Urothelium cell line (cell line): ENCODE results near the gene PDGFRA.

Source experiments
- DNase-seq: peaks from one replicate; pipeline ENCODE4 v3.0.0; 2011; ENCODE audit warnings: low spot score, mixed read lengths
- FAIRE-seq: peaks from 2 replicates; lab custom pipeline; 2011; peaks lifted over from hg19 to GRCh38; lab: Jason Lieb, UNC

PDGFRA gene

GRCh38 chr4:54228961-54229501 is at the start of gene PDGFRA:
Gene PDGFRA, plus strand, starts transcription at chr4:54229293. Its CDS starts 29,476 bp downstream, at chr4:54258769.
- DNase-seq (peak; percentile 46), FAIRE-seq (no peak)

GRCh38 chr4:54184581-54184980 is 44.5 kb upstream of the PDGFRA start:
- no peak for DNase-seq
- FAIRE-seq: no peak

DNA sequence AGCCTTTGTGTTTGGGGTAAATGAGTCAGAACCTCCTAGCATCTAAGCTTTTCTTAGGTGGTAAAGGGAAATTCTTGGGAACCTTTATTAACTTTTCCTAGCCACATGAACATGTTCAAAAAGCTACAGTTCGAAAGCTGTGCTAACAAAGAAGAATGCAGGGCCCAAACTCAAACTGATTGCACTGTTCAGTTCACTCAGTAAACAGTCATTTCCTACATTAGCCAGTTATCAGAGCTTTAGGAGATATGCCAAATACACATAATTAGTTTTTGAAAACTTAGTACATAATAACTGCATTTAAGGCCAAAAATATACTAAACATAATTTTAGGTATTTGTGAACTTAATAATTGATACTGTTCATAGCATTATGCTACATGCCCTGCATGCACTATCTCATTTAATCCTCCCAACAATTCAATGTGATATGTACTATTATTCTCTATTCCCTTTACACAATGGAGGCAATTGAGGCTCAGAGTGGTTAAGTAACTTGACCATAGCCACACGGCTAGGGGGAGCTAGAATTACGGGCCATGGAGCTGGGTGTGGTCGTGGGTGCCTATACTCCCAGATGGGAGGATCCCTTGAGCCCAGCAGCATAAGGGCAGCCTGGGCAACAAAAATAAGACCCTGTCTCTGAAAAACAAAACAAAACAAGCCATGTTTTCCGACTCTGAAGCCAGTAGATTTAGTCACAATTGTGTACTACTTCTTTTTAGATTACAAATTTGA is 43.9 kb upstream of the PDGFRA start:
- DNase-seq (no peak), FAIRE-seq (no peak)

- no peak for DNase-seq
- no peak for FAIRE-seq
Measured at GRCh38 chr4:54185866-54186265, 43.2 kb upstream of the PDGFRA start.

DNA sequence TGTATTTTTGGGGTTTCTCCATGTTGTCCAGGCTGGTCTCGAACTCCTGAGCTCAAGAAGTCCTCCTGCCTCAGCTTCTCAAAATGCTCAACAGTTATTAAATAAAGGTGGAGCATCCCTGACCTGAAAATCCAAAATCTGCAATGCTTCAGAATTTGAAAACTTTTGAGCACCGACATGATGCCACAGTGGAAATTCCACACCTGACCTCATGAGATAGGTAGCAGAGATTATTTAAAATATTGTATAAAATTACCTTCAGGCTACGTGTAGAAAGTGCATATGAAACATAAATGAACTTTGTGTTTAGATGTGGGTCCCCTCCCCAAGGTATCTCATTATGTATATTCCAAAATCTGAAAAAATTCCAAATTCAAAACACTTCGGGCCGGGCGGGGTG is 42.7 kb upstream of the PDGFRA start:
- FAIRE-seq: no peak
- no peak for DNase-seq

GRCh38 chr4:54187148-54187547 is 41.9 kb upstream of the PDGFRA start:
- no peak for FAIRE-seq
- no peak for DNase-seq

- DNase-seq: no peak
- FAIRE-seq: no peak
Measured at GRCh38 chr4:54189140-54189539, 40.0 kb upstream of the PDGFRA start.

- FAIRE-seq (no peak), DNase-seq (no peak)
Measured at GRCh38 chr4:54192811-54193210, 36.3 kb upstream of the PDGFRA start.

- DNase-seq (no peak), FAIRE-seq (no peak)
Measured at GRCh38 chr4:54197926-54198325, 31.2 kb upstream of the PDGFRA start.

DNA sequence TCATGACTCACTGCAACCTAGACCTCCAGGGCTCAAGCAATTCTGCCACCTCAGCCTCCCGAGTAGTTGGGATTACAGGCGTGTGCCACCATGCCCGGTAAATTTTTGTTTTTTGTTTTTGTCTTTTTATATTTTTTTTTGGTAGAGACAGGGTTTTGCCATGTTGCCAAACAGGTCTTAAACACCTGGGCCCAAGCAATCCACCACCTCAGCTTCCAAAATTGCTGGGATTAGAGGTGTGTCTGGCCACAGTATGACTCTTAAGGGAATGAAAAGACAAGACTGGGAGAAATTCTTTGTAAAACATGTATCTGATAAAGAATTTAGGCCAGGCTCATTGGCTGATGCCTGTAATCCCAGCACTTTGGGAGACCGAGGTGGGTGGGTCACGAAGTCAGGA is 29.2 kb upstream of the PDGFRA start:
- FAIRE-seq (no peak), DNase-seq (no peak)

- DNase-seq (no peak), FAIRE-seq (no peak)
Measured at GRCh38 chr4:54209617-54210016, 19.5 kb upstream of the PDGFRA start.

GRCh38 chr4:54213001-54213400 is 16.1 kb upstream of the PDGFRA start:
- DNase-seq (no peak), FAIRE-seq (no peak)

DNA sequence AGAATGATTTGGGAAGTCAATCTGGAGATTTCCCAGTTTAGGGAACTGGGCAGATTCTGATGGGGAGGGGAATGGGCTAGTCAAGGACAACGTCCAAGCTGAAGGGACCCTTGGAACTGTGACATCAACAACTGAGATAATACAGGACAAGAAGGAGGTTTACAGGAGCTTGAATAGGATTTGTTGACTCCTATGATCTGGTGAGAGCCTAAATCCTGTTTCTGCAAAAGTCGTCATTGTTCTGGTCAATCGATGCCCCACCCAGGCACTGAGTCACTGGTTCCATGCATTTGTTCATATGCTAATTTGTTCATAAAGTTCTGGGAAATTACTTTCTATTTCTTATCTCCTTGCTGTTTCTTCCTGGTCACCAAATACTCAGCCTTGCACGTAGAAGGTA is 15.3 kb upstream of the PDGFRA start:
- FAIRE-seq (no peak), DNase-seq (no peak)

DNA sequence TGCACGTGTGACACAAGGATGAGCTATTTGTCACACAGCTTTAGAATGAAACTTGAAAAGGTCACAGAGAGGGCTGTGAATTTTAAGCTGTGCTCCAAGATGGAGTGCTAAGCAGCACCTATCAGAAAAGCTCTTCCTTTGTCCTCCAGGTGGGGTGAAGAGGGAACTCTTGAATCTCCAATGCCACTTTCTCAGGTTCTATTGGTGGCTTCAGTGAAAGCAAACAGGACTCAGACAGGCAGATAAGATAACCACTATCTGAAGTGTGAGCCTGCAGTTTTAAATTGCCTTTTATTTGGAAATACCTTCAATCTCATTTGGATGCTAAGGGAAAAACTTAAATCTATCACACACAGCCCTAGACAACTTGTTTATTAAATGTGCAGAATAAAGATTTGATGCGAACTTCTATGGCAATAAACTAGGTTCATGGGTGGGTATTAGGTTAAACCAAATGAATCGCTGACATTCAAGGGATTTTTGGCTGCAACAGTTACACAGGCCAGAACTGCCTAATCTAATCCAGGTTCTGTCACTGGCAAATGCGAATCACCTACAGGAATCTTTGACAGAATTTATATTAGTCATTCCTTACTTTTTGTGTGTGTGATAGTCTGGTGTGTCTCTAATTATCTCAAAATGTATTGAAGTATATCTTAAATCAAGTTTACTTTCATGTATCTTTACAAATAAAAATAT is 13.6 kb upstream of the PDGFRA start:
- FAIRE-seq (no peak), DNase-seq (no peak)

DNA sequence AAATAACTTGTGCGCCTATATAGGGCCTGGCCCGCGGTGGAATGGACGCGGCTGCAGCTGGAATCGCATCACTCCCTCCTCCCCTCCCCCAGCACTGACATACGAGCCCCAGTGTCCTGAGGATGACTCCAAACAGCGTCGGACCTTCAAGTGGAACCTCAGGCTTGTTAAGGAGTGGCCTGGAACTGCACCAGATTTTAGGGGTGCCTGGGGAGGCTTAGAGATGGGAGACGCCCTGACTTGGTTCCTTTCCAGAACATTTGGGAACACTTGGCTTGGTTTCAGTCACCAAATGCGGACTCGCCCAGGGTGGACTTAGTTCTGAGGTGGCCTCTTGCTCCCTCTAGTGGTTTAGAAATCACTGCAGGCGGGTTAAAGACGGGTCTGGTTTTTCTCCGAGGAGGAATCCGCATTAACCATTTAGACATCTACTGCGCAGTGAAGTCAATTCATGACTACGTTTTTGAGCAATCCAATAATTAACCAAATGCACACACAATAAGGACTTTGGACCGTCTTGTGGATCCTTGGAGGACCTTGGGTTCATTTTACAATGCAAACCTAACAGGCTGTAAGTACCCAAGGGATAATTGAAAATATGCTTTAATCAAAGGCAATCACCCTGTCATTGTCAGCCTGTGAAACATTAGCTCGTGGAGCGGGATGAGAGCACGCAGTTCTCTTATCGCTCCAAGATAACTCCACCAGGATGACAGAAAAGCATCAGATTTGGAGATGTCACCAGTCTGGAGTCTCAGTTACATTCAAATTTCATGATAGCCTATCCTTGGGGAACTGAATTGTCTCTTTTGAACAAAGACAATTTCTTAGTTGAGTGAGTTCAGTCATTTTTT is 11.2 kb upstream of the PDGFRA start:
- DNase-seq: peak; percentile 87

DNA sequence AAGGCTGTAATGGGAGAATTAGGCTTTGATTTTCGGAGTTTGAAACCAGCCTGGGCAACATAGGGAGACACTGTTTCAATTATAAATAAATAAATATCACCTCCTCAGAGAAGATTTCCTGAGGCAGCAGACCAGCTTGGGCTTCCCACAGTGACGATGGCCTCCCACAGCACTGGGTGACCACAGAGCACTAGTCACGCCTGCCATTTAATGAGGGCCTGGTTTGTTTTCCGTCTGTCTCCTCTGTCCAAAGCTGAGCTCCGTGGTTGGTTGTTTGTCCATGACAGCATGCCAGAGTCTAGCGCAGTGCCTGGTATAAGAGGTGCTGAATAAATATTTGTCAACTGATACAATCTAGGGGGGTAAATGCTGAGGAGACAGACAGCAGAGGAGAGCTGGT is 10.4 kb upstream of the PDGFRA start:
- FAIRE-seq (peak; percentile 5), DNase-seq (no peak)

More for the DNA sequence above, 11.2 kb upstream of the PDGFRA start:
- FAIRE-seq: peak; percentile 92

DNA sequence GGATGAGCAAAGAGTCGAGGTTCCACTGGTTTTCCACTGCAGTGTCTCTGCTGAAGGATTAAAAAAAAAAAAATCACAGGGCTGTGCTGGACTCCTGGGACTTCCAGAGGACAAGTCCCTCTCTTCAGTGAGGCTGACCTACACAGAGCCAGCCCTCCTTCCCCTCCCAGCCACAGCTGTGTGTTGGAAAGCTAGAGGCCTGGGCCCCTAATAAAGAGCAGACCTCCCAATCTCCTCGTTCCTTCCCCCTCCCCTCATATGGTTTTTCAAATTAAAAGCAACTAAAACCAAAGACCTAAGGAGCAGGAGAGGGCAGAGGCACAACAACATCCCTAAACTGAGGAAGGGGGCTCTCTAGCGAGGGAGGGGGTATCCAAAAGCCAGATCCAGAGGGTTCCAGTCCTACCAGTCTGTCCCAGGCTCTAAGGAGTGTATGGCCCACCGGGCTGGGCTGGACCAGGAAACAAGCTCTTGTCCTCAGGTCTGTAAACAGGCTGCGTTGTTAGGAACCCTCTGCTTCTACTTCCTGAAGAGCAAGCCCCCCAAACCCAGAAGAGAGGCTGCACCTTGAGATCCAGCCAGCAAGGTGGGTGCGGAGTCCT is 4.0 kb upstream of the PDGFRA start:
- FAIRE-seq: no peak
- DNase-seq: no peak

GRCh38 chr4:54225598-54226403 is 3.3 kb upstream of the PDGFRA start:
- DNase-seq (no peak), FAIRE-seq (no peak)

GRCh38 chr4:54226404-54227255 is 2.5 kb upstream of the PDGFRA start:
- no peak for FAIRE-seq
- DNase-seq: no peak
